Endothelial cell of umbilical vein (primary cell): Measurements from ENCODE around the gene SMC1A. TPM values are rescaled to one million over a fixed set of nuclear protein-coding genes. Genes with fewer than 3 reads are reported as not detected.

Experiments
- BruUV-seq: library from RNA; stranded (reverse); fragments of 400-500 nt; replicated peaks from 2 replicates; lab custom pipeline; 2021; lab: Mats Ljungman, UMichigan
- CTCF ChIA-PET: fragments of 300-600, 350-600 bp; sonication (Branson Sonifier 250); formaldehyde crosslinking; loops from one replicate; lab custom pipeline; 2021; ENCODE audit warnings: antibody characterized with exemption, inconsistent platforms; lab: Charles Lee
- POLR2A ChIA-PET: fragments of 300-600, 350-600 bp; sonication (Branson Sonifier 250); formaldehyde crosslinking; loops from one replicate; lab custom pipeline; 2021; ENCODE audit warnings: antibody characterized with exemption, inconsistent platforms; lab: Charles Lee
- DNase-seq: peaks from one replicate; pipeline ENCODE4 v3.0.0-alpha.2; 2011; ENCODE audit warnings: low read depth, low spot score
- FAIRE-seq: peaks from 2 replicates; lab custom pipeline; 2011; peaks lifted over from hg19 to GRCh38; lab: Jason Lieb, UNC
- H2AFZ ChIP-seq: 2 replicates; pipeline ENCODE4 v1.6.0; 2012; ENCODE audit warnings: low read depth, low read length, control low read depth, inconsistent platforms
- H3K27ac ChIP-seq: 2 replicates; pipeline ENCODE4 v1.5.1; 2011; ENCODE audit warnings: low read depth, mild to moderate bottlenecking, control low read depth, low read length, moderate library complexity; ENCODE audit not compliant: insufficient read depth
- H3K27me3 ChIP-seq, 2 experiments: 2 replicates each; pipeline versions ENCODE4 v1.6.0 to v1.6.1; 2011; ENCODE audit warnings: low read length in 2 of 2, mixed read lengths in 1 of 2; ENCODE audit not compliant: control insufficient read depth in 2 of 2, insufficient read depth in 2 of 2
- H3K36me3 ChIP-seq, 2 experiments: 2 replicates in 1 of 2; 3 replicates in 1 of 2; pipeline ENCODE4 v1.5.1; 2011; ENCODE audit warnings: low read length in 2 of 2, mild to moderate bottlenecking in 1 of 2, moderate library complexity in 1 of 2; ENCODE audit not compliant: control insufficient read depth in 2 of 2, insufficient read depth in 2 of 2; ENCODE audit errors: extremely low read depth in 1 of 2
- H3K4me1 ChIP-seq: 3 replicates; pipeline ENCODE4 v1.5.1; 2011; ENCODE audit warnings: mild to moderate bottlenecking, low read length; ENCODE audit not compliant: control insufficient read depth, insufficient read depth; ENCODE audit errors: extremely low read depth
- H3K4me2 ChIP-seq: 2 replicates; pipeline ENCODE4 v1.6.1; 2011; ENCODE audit warnings: low read length, control low read depth, mixed read lengths; ENCODE audit not compliant: insufficient read depth
- H3K4me3 ChIP-seq, 3 experiments: fragments of 200-600 bp in 1 of 3; sonication (generic), shearing (Covaris generic) in 1 of 3; replicated peaks in 1 of 3; 2 replicates each; pipeline ENCODE4 v1.5.1; 2011 to 2016; ENCODE audit warnings: control low read depth in 3 of 3, low read length in 3 of 3, mild to moderate bottlenecking in 2 of 3, inconsistent platforms in 1 of 3, low read depth in 1 of 3, moderate library complexity in 1 of 3; ENCODE audit not compliant: insufficient read depth in 1 of 3
- H3K79me2 ChIP-seq: 2 replicates; pipeline ENCODE4 v1.6.0; 2012; ENCODE audit warnings: low read length, inconsistent platforms; ENCODE audit not compliant: control insufficient read depth, insufficient read depth
- H3K9ac ChIP-seq: replicated peaks from 2 replicates; pipeline ENCODE3; 2011; ENCODE audit warnings: low read length, control low read depth; ENCODE audit not compliant: insufficient read depth; ENCODE audit errors: extremely low read depth
- H3K9me1 ChIP-seq: replicated peaks from 3 replicates; pipeline ENCODE4 v1.6.0; 2011; ENCODE audit warnings: mild to moderate bottlenecking, low read length; ENCODE audit not compliant: control insufficient read depth, insufficient read depth; ENCODE audit errors: extremely low read depth
- H3K9me3 ChIP-seq: replicated peaks from 2 replicates; pipeline ENCODE4 v1.5.1; 2012; ENCODE audit warnings: low read length, inconsistent platforms; ENCODE audit not compliant: control insufficient read depth, insufficient read depth
- H4K20me1 ChIP-seq: replicated peaks from 2 replicates; pipeline ENCODE3; 2011; ENCODE audit warnings: mild to moderate bottlenecking, low read length; ENCODE audit not compliant: control insufficient read depth, insufficient read depth; ENCODE audit errors: extremely low read depth
- EZH2 ChIP-seq: IDR thresholded peaks from 2 replicates; pipeline ENCODE4 v1.6.1; 2012; ENCODE audit warnings: borderline replicate concordance, low read depth, mild to moderate bottlenecking, moderate library complexity, low read length, inconsistent platforms; ENCODE audit not compliant: severe bottlenecking
- FOS ChIP-seq: IDR thresholded peaks from 2 replicates; pipeline ENCODE4 v1.6.1; 2011; ENCODE audit warnings: mild to moderate bottlenecking, low read length, moderate library complexity, borderline replicate concordance; ENCODE audit not compliant: insufficient read depth
- GATA2 ChIP-seq: IDR thresholded peaks from 2 replicates; pipeline ENCODE4 v1.7.0; 2011; ENCODE audit warnings: low read depth, mild to moderate bottlenecking, moderate library complexity, mixed read lengths, low read length; ENCODE audit not compliant: insufficient read length, insufficient read depth
- JUN ChIP-seq: IDR thresholded peaks from 2 replicates; pipeline ENCODE4 v1.6.1; 2011; ENCODE audit warnings: borderline replicate concordance, low read depth; ENCODE audit not compliant: insufficient read length, insufficient read depth
- MAX ChIP-seq: IDR thresholded peaks from 2 replicates; pipeline ENCODE4 v1.6.1; 2011; ENCODE audit not compliant: insufficient read depth, insufficient read length
- MYC ChIP-seq: IDR thresholded peaks from one replicate; pipeline ENCODE4 v1.6.1; 2011; ENCODE audit warnings: mild to moderate bottlenecking, low read depth, low read length
- POLR2A ChIP-seq: IDR thresholded peaks from 2 replicates; pipeline ENCODE4 v1.6.1; 2012; ENCODE audit warnings: low read depth, mild to moderate bottlenecking, control low read depth, low read length
- POLR2AphosphoS5 ChIP-seq: IDR thresholded peaks from 2 replicates; pipeline ENCODE4 v1.6.1; 2012; ENCODE audit warnings: low read depth, mild to moderate bottlenecking, control low read depth, low read length, moderate library complexity; ENCODE audit not compliant: insufficient read depth
- dilution Hi-C: fragments of 300-500 bp; cut with MboI; formaldehyde crosslinking; loops from one replicate; pipeline ENCODE4 v1.15.0; 2019; ENCODE audit warnings: low sequenced_read_pairs; ENCODE audit not compliant: extremely low pct_ligation_motif_present
- intact Hi-C: fragments of 100-400 bp; cut with micrococcal nuclease; formaldehyde crosslinking; loops from one replicate; pipeline ENCODE4 v1.10.0; 2022
- polyA plus RNA-seq, 4 experiments: library from polyadenylated mRNA; depleted of rRNA in 3 of 4; stranded (reverse) in 3 of 4; unstranded in 1 of 4; fragments of >200 nt; gene quantifications; 2 replicates each; pipeline versions ENCODE4 v1.2.1 to v1.2.3, GENCODE V29; 2011 to 2012; ENCODE audit warnings: missing spikeins in 1 of 4
- total RNA-seq: library from RNA; stranded (reverse); gene quantifications from 2 replicates; pipeline ENCODE4 v1.2.3, GENCODE V29; 2021
- TF ChIP-seq, protein P1 (sequence below), 2 donors: IDR thresholded peaks; 1 replicate in 1 of 2; 2 replicates in 1 of 2; pipeline ENCODE4 v1.5.1; 2011; ENCODE audit warnings: low read length in 2 of 2, mild to moderate bottlenecking in 2 of 2, moderate library complexity in 2 of 2, control low read depth in 1 of 2, inconsistent platforms in 1 of 2, low read depth in 1 of 2; ENCODE audit not compliant: insufficient read depth in 1 of 2; ENCODE audit errors: extremely low read depth in 1 of 2

SMC1A gene
- total and polyA plus RNA-seq, 2 donors (not counting 3 experiments of a cell fraction or from before 2014, with no cell fraction given): 15.4 to 75.9 TPM

GRCh38 chrX:53437206-53437605 is 14.8 kb upstream of the SMC1A start:
- CTCF ChIA-PET: interaction anchor here (1.5 to 1.8 kb wide), 2 partner anchors 9 to 124 kb away, joined by 8 to 21 read pairs; no protein-coding TSS in a partner anchor
- Histone ChIP-seq H3K27me3 (no peaks in the 10 kb centered on the region), H3K36me3 (no peaks in the 10 kb centered on the region), H3K27ac (no peak overlapping the region), H4K20me1 (no peaks in the 10 kb centered on the region), H3K9me1 (no peaks in the 10 kb centered on the region), H2AFZ (no peak overlapping the region), H3K4me2 (no peak overlapping the region), H3K9ac (no peak overlapping the region), H3K4me1 (peaks cover 9% of the 10 kb centered on the region), H3K4me3 (no peak overlapping the region), H3K9me3 (no peaks in the 10 kb centered on the region), H3K79me2 (peaks cover 5% of the 10 kb centered on the region)
- POLR2A ChIA-PET: no interaction called here
- no TSS peak for BruUV-seq
- no peak for DNase-seq
- dilution Hi-C loops (no loop called here), intact Hi-C loops (no loop called here)
- TF ChIP-seq EZH2 (no peak), FOS (no peak), MYC (no peak), JUN (no peak), POLR2A (no peak), POLR2AphosphoS5 (no peak), MAX (no peak), GATA2 (no peak)
- TF ChIP-seq, protein P1, sequence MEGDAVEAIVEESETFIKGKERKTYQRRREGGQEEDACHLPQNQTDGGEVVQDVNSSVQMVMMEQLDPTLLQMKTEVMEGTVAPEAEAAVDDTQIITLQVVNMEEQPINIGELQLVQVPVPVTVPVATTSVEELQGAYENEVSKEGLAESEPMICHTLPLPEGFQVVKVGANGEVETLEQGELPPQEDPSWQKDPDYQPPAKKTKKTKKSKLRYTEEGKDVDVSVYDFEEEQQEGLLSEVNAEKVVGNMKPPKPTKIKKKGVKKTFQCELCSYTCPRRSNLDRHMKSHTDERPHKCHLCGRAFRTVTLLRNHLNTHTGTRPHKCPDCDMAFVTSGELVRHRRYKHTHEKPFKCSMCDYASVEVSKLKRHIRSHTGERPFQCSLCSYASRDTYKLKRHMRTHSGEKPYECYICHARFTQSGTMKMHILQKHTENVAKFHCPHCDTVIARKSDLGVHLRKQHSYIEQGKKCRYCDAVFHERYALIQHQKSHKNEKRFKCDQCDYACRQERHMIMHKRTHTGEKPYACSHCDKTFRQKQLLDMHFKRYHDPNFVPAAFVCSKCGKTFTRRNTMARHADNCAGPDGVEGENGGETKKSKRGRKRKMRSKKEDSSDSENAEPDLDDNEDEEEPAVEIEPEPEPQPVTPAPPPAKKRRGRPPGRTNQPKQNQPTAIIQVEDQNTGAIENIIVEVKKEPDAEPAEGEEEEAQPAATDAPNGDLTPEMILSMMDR (IDR thresholded peaks at IDR 0.05; ENCODE audit: extremely low read depth in 1 of 2, insufficient read depth in 1 of 2, low read depth in 1 of 2, low read length in 2 of 2): no peak
- FAIRE-seq: peak; percentile 24
